ENCODE measurements around the gene GGT7.
"Not testable (repeated sequence)": the region's sequence is repeated elsewhere in the genome, so short reads cannot be mapped to it uniquely, and the experiment has no call there.

Gene GGT7

DNA sequence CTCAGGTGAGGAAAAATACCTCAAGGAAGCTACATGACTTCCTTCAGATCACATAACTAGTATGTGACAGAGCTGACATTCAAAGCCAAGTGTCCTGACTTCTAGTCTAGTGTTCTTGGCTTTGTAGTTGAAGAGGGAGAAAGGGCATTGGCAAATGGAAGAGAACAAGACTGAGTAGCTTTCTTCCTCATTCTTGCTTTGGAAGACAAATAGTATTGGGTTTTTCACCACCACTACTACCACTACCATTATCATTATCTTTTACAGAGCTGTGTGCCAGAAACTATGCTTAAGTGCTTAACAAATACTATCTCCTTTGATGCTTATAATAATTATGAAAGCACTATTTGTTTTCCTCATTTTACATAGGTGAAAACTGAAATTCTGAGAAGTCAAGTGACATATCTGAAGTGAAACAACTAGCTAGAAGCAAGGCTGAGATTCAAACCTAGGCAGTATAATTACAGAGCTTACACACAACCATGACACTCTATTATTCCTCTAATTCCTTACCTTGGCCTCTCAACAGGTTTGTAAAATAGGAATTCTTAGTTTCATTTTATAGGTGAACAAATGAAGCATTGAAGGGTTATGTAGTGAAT is 10.5 kb upstream of the GGT7 start:
- DNase-seq (ENCODE audit: low read depth), result no peak

DNA sequence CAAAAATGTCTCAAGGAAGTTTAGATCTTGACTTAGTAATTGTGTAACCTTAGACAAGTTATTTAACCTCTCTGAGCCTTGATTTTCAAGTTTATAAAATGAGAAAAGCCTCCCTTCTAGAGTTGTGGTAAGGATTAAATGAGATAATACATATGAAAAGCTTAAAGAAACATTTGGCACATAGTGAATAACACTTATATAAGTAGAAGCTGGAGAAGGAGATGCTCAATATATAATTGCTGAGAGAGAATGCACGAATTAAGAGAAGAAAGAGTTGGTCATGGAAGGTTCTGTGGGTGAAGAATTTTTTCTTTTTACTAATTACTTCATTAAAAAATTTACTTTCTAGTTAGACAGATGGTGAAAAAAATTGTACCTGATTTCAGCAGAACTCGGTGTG is 9.0 kb upstream of the GGT7 start:
- no peak for DNase-seq (ENCODE audit: low read depth)

DNA sequence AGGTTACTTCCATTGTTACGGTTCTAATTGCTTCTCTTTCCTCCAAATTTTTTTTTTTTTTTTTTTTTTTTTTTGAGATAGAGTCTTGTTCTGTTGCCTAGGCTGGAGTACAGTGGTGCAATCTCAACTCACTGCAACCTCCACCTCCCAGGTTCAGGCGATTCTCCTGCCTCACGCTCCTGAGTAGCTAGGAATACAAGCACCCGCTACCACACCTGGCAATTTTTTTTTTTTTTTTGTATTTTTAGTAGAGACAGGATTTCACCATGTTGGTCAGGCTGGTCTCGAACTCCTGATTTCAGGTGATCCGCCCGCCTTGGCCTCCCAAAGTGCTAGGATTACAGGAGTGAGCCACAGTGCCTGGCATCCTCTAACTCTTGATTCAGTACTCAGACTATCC is 8.3 kb upstream of the GGT7 start:
- not testable (repeated sequence) for DNase-seq (ENCODE audit: low read depth)

DNA sequence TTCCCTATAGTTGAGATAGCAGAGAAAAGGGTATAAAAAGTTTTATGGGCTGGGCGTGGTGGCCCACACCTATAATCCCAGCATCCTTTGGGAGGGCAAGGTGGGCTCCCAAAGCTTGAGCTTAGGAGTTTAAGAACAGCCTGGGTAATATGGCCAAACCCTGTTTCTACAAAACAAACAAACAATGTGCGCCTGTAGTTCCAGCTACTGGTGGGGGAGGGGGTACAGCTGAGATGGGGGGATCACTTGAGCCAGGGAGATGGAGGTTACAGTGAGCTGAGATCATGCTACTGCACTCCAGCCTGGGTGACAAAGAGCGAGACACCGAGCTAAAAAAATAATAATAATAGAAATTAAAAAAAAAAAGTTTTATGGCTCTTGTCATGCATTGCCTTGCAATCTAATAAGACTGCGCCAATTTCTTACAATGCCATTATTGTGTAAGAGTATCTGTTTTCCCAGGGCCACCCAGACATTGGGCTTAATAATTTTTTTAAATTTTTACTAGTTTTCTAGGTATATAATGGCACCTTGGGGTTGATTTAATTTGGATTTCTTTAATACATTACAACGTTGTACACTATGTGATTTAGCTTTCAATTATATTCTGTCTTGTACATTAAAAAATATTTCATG is 7.7 kb upstream of the GGT7 start:
- no peak for DNase-seq (ENCODE audit: low read depth)

DNA sequence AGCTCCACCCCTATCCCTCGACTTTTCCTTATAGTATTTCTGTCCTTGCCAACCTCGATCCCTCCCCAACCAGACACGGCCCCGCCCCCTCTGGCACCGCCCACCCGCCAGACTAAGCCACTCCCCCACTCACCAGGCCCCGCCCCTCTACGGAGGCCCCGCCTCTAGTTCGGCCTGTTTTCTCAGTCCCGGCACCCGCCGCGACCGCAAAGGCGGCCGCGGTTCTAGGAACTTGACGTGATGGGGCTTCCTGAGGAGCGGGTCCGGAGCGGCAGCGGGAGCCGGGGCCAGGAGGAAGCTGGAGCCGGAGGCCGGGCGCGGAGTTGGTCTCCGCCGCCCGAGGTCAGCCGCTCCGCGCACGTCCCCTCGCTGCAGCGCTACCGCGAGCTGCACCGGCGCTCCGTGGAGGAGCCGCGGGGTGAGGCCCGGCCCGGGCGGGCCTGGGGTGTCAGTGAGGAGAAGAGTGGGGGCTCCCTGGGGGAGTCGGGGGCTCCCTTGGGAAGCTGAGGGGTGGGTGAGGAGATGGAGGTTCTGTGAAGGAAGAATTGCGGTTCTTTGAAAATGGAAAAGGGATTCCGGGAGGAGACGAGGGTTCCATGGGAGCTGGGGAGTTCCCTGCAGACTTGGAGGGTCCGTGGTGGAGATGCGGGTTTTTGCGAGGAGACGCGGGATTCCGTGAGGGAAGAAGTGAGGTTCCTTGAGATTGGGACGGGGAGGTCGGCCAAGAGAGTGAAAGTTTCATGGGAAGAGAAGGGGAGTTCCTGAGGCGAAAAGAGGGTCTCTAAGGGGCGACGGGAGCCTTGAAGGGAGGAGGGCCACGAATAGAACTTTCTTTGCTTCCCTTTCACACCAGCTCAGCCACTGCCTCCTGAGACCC is 4.0 kb upstream of the GGT7 start, which contains the start of gene ACSS2:
ACSS2 (plus strand) TSS at position 207 of the 877 bp plus-strand sequence; CDS start at position 241, 34 bp downstream.
- peak; percentile 91 for DNase-seq (ENCODE audit: low read depth)

- DNase-seq (ENCODE audit: low read depth), result no peak
Measured at GRCh38 chr20:34875642-34876405, 3.2 kb upstream of the GGT7 start.

- DNase-seq (ENCODE audit: low read depth), result no peak
Measured at GRCh38 chr20:34874094-34874654, 1.5 kb upstream of the GGT7 start.

GRCh38 chr20:34873583-34874093 is 982 bp upstream of the GGT7 start:
- DNase-seq (ENCODE audit: low read depth), result no peak

DNA sequence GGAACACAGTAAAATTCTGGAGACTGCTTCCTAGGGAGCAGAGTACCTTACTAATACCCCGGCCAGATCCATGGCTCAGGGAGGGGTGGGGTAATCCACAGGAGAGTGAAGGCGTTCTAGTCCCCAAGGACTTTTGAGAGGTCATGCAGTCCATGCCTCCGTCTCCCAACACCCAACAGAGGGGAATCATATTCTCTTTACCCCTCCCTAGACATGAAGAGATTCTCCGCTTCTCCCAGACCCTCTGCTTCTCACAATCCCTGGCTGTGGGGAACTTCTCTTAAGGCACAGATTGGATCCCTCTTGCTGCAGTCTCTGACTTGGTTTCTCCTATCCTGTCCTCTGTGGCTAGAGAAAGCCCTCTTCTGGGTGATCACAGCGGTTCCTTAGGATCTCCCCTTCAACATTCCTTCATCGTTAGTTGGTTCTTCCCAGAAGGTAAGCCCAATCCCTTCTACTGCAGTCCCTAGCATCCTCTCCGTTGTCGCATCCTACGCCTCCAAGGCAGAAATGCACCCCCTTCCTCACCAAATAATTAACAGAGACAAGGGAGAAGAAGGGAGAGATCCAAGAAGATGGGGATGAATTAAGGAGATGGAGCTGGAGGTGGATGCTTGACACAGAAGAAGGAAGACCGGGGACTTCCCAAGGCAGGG is 562 bp downstream of the GGT7 start:
- no peak for DNase-seq (ENCODE audit: low read depth)

DNA sequence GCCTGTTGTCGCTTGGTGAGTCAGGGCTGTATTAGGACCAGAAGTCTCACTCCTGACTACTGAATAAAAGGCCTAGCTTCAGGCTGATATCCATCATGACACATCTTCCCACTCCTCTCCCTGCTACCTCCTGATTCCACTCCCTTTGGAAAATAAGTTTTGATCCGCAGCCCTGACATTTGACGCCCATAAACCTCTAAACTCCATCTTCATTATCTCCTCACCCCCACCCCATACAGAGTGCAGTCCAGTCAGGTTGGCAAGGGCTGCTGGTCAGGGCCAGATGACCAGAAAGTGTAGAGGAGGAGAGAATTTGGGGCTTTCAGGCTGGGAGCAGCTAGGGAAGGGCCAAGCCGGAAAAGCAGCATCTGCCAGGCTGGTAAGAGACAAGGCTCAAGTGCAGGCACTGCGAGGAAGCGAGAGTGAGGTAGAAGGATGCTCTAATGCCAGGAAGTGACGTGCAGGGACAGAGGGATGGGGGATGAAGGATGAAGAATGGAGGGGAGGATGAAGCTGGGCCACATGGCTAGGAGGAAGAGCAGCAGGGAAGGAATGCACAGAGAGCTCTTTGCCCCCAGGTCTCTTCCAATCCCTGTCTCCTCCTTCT is 1.2 kb downstream of the GGT7 start:
- no peak for DNase-seq (ENCODE audit: low read depth)

GRCh38 chr20:34864216-34864615 is 8.4 kb downstream of the GGT7 start:
- no peak for DNase-seq (ENCODE audit: low read depth)

- DNase-seq (ENCODE audit: low read depth), result no peak
Measured at GRCh38 chr20:34863421-34863965, 9.2 kb downstream of the GGT7 start.

GRCh38 chr20:34862724-34863123 is 9.9 kb downstream of the GGT7 start:
- DNase-seq (ENCODE audit: low read depth), result no peak

DNA sequence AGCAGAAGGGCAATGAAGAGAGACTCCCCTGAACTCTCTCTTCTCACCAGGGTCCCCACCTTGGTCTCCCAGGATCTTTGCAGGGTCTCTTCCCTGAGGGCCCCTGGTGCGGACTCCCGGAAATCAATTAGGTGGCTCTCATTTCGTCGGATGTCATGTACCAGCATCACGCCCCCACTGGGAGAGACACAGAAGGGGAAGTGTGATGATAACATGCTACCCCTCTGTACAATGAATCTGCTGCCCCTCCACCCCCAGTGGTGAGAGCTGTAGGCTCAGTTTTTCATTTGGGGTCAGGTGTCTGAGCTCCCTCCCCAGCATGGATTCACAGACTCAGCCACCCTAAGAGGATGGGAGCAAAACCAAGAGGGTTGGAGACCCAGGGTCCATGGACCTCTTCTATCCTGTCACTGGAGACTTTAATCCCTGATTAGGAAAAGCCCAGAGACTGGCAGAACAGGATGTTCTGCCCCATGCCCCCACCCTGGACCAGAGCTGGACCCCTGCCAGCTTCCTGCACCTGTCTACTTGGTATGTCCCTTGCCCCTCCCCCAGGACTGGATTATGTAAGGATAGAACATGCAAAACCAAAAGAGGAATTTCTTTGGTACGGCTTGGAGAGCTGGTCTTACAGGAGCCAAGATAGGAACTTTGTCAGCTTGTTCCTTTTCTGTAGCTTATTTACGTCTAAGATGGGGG is 11.1 kb downstream of the GGT7 start:
- no peak for DNase-seq (ENCODE audit: low read depth)

GRCh38 chr20:34859826-34860545 is 12.7 kb downstream of the GGT7 start:
- DNase-seq (ENCODE audit: low read depth), result no peak

- no peak for DNase-seq (ENCODE audit: low read depth)
Measured at GRCh38 chr20:34859367-34859766, 13.3 kb downstream of the GGT7 start.

DNA sequence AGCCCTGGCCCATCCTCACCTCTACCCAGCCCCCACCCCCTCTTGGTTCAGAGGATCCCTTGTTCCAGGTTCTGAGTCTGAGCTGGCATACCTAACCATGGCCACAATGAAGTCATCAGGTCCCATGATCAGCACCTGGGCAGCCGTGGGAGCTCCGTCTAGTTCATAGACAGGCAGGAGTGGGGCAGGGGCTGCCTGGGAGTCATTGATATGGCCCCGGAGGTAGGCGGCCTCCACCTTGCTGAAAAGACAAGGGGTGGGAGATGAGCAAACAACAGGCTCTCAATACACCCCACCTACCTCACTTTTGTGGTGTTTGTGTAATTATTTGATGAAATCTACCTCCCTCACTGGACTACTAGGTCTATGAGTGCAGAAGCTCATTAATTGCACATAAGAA is 20.4 kb downstream of the GGT7 start:
- DNase-seq (ENCODE audit: low read depth), result no peak

DNA sequence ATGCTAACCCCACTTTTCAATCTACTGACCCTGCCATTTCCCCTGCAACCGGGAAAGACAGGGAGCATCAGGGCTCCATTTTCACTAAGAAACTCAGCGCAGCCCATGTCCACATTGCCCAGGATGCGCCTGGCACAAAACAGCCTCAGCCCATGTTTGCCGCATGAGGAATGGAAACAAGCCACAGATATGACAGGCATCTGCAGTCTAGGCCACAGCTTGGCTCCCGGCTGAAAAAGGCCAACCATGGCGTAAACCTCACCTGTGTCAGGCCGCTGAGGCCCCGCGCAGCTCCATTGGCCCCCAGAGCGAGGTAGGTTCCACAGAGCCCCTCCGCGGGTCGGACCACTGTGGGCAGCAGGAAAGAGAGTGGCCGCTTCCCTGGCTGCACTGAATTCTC is 21.7 kb downstream of the GGT7 start:
- no peak for DNase-seq (ENCODE audit: low read depth)

DNA sequence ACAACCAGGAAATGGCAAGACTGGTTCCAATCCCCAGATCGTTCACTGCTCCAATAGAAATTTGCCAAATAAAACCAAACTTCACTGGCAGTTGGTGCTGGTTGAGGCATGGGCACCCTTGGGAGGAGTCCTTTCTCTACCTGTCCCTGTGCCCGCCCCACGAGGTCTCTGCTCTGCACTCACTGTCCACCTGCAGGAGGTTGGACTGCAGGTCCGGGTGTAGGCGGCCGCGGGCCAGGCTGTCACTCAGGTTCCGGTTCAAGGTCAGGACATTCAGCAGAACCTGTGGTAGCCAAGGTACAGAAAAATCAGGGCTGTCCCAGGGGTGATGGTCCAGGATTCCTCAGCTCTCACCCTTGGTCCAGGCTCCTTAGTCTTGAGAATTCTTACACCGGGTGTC is 22.9 kb downstream of the GGT7 start:
- no peak for DNase-seq (ENCODE audit: low read depth)
